Progenitor cell of endocrine pancreas (in vitro differentiated cells): ENCODE results near the gene DHRS1. TPM values are rescaled to one million over a fixed set of nuclear protein-coding genes. Genes with fewer than 3 reads are reported as not detected.

ENCODE experiments used
- DNase-seq: peaks from one replicate; pipeline ENCODE4 v3.0.0; 2021; ENCODE audit warnings: low spot score; ENCODE audit not compliant: unreplicated experiment
- H3K27ac Mint-ChIP-seq: 2 replicates; pipeline ENCODE4 v1.8.0; 2021; ENCODE audit warnings: mild to moderate bottlenecking, moderate library complexity, mixed read lengths
- H3K27me3 Mint-ChIP-seq: 2 replicates; pipeline ENCODE4 v1.8.0; 2021; ENCODE audit warnings: mixed read lengths
- H3K36me3 Mint-ChIP-seq: 2 replicates; pipeline ENCODE4 v1.8.0; 2022; ENCODE audit warnings: mixed read lengths; ENCODE audit not compliant: insufficient read depth
- H3K4me1 Mint-ChIP-seq: 2 replicates; pipeline ENCODE4 v1.8.0; 2021; ENCODE audit warnings: low read depth, mixed read lengths
- H3K4me3 Mint-ChIP-seq: 2 replicates; pipeline ENCODE4 v1.8.0; 2021; ENCODE audit warnings: low read depth, mild to moderate bottlenecking, moderate library complexity, mixed read lengths
- H3K9me3 Mint-ChIP-seq: 2 replicates; pipeline ENCODE4 v1.8.0; 2021; ENCODE audit warnings: low read depth, mixed read lengths
- CTCF ChIP-seq: fragments of 200-600 bp; sonication (generic); IDR thresholded peaks from one replicate; pipeline ENCODE4 v1.5.0; 2021; ENCODE audit warnings: antibody characterized with exemption, mild to moderate bottlenecking; ENCODE audit not compliant: unreplicated experiment
- total RNA-seq: library from RNA; stranded (reverse); gene quantifications from 2 replicates; pipeline ENCODE4 v1.2.1, GENCODE V29; 2021

Gene DHRS1
- total RNA-seq, 1 donor from 2014 or later = 33.4 TPM

GRCh38 chr14:24335461-24336171 is 36.0 kb upstream of the DHRS1 start:
- Mint-ChIP-seq H3K36me3 (no peaks in the 10 kb centered on the region), H3K27me3 (peaks cover 95% of the 10 kb centered on the region), H3K9me3 (no peaks in the 10 kb centered on the region), H3K4me1 (peaks cover 4% of the 10 kb centered on the region), H3K27ac (no peak overlapping the region), H3K4me3 (peak overlapping the region; percentile 51)
- no peak for TF ChIP-seq CTCF
- DNase-seq = no peak

- H3K9me3 Mint-ChIP-seq = no peaks in the 10 kb centered on the region
- no peak within 1 kb of the TSS for H3K27ac Mint-ChIP-seq
- TF ChIP-seq CTCF = no peak
- peak within 1 kb of the TSS; percentile 51 for H3K4me3 Mint-ChIP-seq
- DNase-seq = no peak
- no peaks in the 10 kb centered on the region for H3K36me3 Mint-ChIP-seq
- peaks cover 4% of the 10 kb centered on the region for H3K4me1 Mint-ChIP-seq
- peaks cover 95% of the 10 kb centered on the region for H3K27me3 Mint-ChIP-seq
Observed at GRCh38 chr14:24334431-24335291, 35.1 kb upstream of the DHRS1 start, which contains the start of gene ADCY4. ADCY4 (minus strand) TSS chr14:24335071; CDS start chr14:24334652, 419 bp downstream.

- peak; percentile 46 for DNase-seq
- Mint-ChIP-seq H3K4me1 (peaks cover 4% of the 10 kb centered on the region), H3K9me3 (no peaks in the 10 kb centered on the region), H3K27me3 (peaks cover 84% of the 10 kb centered on the region), H3K36me3 (no peaks in the 10 kb centered on the region), H3K4me3 (peak overlapping the region; percentile 59), H3K27ac (peak overlapping the region; percentile 0)
- peak; percentile 67 for TF ChIP-seq CTCF
Observed at GRCh38 chr14:24332268-24332993, 32.9 kb upstream of the DHRS1 start.

- peaks cover 3% of the 10 kb centered on the region for H3K4me1 Mint-ChIP-seq
- no peaks in the 10 kb centered on the region for H3K9me3 Mint-ChIP-seq
Observed at GRCh38 chr14:24331731-24332267, 32.2 kb upstream of the DHRS1 start.

More at GRCh38 chr14:24331731-24332267, 32.2 kb upstream of the DHRS1 start:
- Mint-ChIP-seq H3K27ac (peak overlapping the region; percentile 0), H3K27me3 (peaks cover 80% of the 10 kb centered on the region), H3K36me3 (no peaks in the 10 kb centered on the region), H3K4me3 (no peak overlapping the region)
- TF ChIP-seq CTCF = no peak
- DNase-seq = no peak
